Measurements from ENCODE around the gene MAN1C1. TPM values are rescaled to one million over a fixed set of nuclear protein-coding genes. Genes with fewer than 3 reads are reported as not detected.
A peak's percentile ranks its signal among the peaks of the same experiment; 100 is the strongest.

The MAN1C1 gene
- total and polyA plus RNA-seq, 8 donors, result 2.1 to 9.2 (median 4.0) TPM

DNA sequence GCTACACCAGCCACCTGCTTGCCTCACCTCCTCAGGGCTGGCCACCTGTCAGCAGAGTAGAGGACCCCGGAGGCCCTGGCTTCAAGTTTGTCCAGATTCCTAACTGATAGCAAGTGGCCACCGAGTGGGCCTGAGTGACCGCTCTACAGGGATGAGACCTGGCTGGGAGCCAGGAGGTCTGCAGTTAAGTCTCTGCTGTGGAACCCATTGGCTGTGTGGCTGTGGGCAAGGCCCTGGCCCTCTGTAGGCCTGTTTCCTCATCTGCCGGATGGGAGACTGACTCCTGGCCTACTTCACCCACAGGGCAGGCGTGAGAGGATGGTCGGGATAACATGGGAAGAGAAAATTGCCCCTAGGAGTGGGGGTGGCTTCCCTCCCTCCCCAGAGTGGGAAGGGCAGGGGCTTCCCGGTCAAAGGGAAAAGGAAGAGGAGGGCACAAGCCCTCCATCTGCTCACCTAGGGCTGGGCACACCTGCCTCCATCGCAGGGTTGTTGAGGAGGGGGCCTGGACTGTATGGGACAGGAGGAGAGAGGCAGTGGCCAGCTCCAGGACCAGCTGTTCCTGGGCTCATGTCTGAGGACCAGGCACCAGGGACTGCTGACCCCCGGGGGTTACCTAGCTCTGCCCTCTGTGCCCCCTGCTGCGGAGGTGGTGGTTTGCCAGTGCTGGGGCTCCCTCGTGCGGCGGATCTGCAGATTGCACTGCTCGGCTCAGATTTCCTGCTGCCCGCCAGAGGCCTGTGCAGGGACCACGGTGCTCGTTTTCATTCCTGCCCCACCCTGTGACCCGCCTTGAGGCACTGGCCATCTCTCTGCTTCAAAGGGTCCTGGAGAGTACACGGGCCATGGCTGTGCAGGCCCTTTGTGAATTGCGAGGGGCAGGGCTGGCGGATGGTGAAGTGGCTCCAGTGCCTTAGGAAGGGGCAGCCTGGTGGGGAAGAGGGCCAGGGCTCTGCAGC lies 194.0 kb downstream of the MAN1C1 start:
- H3K4me3 ChIP-seq, result no peak overlapping the region
- intact Hi-C loops (cut with DNase I), result loop anchor here in 1 of 3 donors (10.0 kb wide), 1 partner anchor 406 kb away; no protein-coding TSS in a partner anchor

DNA sequence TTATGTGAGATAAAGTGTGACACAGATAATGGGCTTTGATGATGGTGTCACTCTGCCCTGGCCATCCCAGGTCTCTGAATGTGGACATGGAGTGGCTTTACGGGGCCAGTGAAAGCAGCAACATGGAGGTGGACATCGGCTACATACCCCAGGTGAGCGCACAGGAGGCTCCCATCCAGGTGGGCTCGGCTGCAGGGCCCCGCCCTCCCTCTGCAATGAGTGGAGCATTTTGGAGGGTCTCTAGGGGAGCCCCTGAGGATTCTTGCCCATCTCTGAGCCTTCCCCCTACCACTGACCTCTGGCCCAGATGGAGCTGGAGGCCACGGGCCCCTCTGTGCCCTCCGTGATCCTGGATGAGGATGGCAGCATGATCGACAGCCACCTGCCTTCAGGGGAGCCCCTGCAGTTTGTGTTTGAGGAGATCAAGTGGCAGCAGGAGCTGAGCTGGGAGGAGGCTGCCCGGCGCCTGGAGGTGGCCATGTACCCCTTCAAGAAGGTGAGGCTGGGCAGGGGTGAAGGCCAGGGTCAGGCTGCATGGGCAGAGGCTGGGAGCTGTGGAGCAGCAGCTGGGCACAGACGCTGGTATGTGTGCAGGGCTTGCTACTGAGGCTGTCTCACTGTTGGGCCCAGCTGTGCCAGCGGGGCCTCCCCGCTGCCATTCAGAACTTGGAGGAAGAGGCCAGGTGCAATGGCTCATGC lies 194.9 kb downstream of the MAN1C1 start:
- FAIRE-seq, result no peak
- Histone ChIP-seq H3K4me1 (peaks cover 0 to 9% (median 5%) of the 10 kb centered on the region in 3 donors), H3K27ac (no peak overlapping the region), H3K4me3 (no peak overlapping the region), H3K36me3 (peaks cover 0 to 34% (median 5%) of the 10 kb centered on the region in 3 donors), H3K9me3 (no peaks in the 10 kb centered on the region), H3K27me3 (no peaks in the 10 kb centered on the region)
- intact Hi-C loops (cut with DNase I), result loop anchor here in 1 of 3 donors (10.0 kb wide), 1 partner anchor 407 kb away; no protein-coding TSS in a partner anchor
- ATAC-seq, result no peak
- TF ChIP-seq, protein P1, sequence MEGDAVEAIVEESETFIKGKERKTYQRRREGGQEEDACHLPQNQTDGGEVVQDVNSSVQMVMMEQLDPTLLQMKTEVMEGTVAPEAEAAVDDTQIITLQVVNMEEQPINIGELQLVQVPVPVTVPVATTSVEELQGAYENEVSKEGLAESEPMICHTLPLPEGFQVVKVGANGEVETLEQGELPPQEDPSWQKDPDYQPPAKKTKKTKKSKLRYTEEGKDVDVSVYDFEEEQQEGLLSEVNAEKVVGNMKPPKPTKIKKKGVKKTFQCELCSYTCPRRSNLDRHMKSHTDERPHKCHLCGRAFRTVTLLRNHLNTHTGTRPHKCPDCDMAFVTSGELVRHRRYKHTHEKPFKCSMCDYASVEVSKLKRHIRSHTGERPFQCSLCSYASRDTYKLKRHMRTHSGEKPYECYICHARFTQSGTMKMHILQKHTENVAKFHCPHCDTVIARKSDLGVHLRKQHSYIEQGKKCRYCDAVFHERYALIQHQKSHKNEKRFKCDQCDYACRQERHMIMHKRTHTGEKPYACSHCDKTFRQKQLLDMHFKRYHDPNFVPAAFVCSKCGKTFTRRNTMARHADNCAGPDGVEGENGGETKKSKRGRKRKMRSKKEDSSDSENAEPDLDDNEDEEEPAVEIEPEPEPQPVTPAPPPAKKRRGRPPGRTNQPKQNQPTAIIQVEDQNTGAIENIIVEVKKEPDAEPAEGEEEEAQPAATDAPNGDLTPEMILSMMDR (IDR thresholded peaks at IDR 0.05), result no peak
- 90 to 93% methylated on average over 13 of the region's 13 CpGs for WGBS, 2 donors
- DNase-seq, result peak in 1 of 6 donors; percentile 67

More for the DNA sequence above, 194.0 kb downstream of the MAN1C1 start:
- H3K4me1 ChIP-seq, result peaks cover 5 to 18% (median 13%) of the 10 kb centered on the region in 3 donors
- H3K9me3 ChIP-seq, result no peaks in the 10 kb centered on the region
- FAIRE-seq, result no peak
- H3K27ac ChIP-seq, result no peak overlapping the region
- DNase-seq, result peak in 4 of 6 donors; percentile 80 to 92 (median 87)
- H3K36me3 ChIP-seq, result peaks cover 0 to 34% (median 4%) of the 10 kb centered on the region in 3 donors
- H3K27me3 ChIP-seq, result no peaks in the 10 kb centered on the region
- ATAC-seq, result peak; percentile 40 to 73 (median 70)
- 34 to 37% methylated on average over 21 of the region's 21 CpGs for WGBS, 2 donors
- TF ChIP-seq, protein P1 (IDR thresholded peaks at IDR 0.05), result peak; percentile 79 to 92 (median 84)

DNA sequence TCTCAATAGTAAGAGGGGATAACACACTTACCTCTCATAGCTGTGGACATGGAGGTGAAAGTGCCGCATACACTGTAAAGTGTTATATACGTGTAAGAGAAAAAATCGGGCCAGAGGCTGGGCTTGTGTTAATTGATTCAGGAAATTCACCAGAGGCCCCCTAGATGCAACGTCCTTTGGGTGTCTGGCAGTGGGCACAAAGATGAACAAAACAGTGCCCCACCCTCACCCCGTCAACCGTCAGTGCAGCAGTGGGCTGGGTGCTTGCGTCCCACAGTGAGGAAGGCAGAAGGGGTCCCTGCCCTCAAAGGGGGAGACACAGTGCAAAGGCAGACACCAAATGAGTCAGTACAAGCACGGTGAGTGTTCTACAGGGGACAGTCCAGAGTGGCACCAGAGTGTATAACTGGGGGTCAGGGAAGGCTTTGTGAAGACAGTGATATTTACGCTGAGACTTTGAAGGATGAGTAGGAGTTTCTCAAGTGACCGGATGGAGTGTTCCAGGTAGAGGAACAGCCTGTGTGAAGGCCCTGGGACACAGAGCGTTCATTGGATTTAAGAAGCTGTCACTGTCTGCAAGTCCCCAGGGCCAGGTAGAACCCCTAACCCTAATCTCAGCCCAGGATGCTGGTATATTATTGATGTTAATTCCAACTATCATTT lies 196.6 kb downstream of the MAN1C1 start:
- WGBS, 2 donors, result 81 to 84% methylated on average over 11 of the region's 11 CpGs
- ATAC-seq (no peak), DNase-seq (no peak), FAIRE-seq (no peak)
- Histone ChIP-seq H3K4me1 (no peaks in the 10 kb centered on the region), H3K27me3 (no peaks in the 10 kb centered on the region), H3K27ac (no peak overlapping the region), H3K4me3 (no peak overlapping the region), H3K9me3 (no peaks in the 10 kb centered on the region), H3K36me3 (peaks cover 0 to 34% (median 5%) of the 10 kb centered on the region in 3 donors)
- intact Hi-C loops (cut with DNase I), result loop anchor here in 1 of 3 donors (10.0 kb wide), 1 partner anchor 408 kb away; no protein-coding TSS in a partner anchor
- TF ChIP-seq, protein P1 (IDR thresholded peaks at IDR 0.05), result no peak

DNA sequence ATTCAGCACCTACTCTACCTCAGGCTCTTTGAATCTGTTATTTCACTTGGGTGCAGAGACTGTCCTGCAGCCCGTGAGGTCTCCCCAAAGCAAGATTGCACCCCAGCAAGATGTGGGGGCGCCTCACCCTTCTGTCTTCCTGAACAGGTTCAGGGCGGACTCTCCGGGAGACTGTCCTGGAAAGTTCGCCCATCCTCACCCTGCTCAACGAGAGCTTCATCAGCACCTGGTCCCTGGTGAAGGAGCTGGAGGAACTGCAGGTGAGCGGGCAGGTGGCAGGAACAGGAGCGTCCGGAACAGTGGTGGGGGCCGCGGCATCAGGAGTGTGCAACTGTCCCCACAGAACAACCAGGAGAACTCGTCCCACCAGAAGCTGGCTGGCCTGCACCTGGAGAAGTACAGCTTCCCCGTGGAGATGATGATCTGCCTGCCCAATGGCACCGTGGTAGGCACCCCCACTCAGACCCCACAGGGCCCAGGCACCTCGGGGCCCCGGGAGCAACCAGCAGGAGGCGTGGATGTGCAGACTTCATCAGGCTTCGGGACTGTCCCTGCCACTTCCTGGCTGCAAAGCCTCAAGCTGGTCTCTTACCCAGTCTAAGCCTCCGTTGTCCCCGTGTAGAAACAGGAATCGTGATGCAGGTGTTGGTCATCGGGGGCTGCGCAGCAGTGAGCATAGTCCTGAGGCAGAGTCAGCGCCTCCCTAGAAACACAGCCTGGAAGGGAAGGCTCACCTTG lies 197.3 kb downstream of the MAN1C1 start:
- 86 to 91% methylated on average over 24 of the region's 24 CpGs for WGBS, 2 donors
- ATAC-seq (no peak), DNase-seq (peak in 1 of 6 donors; percentile 26), FAIRE-seq (no peak)
- Histone ChIP-seq H3K27me3 (no peaks in the 10 kb centered on the region), H3K4me1 (peaks cover 5 to 6% (median 6%) of the 10 kb centered on the region in 3 donors), H3K36me3 (peaks cover 0 to 31% (median 5%) of the 10 kb centered on the region in 3 donors), H3K4me3 (no peak overlapping the region), H3K27ac (no peak overlapping the region), H3K9me3 (no peaks in the 10 kb centered on the region)
- intact Hi-C loops (cut with DNase I), result loop anchor here in 1 of 3 donors (10.0 kb wide), 1 partner anchor 409 kb away; no protein-coding TSS in a partner anchor
- TF ChIP-seq, protein P1 (IDR thresholded peaks at IDR 0.05), result no peak

Measured in pancreas (tissue), 10 donors.